ENCODE results near the gene ZNF335. TPM values are rescaled to one million over a fixed set of nuclear protein-coding genes. Genes with fewer than 3 reads are reported as not detected.
A peak's percentile ranks its signal among the peaks of the same experiment; 100 is the strongest.

ZNF335 gene
- polyA plus RNA-seq, 3 donors: 15.1 to 19.1 (median 15.6) TPM

DNA sequence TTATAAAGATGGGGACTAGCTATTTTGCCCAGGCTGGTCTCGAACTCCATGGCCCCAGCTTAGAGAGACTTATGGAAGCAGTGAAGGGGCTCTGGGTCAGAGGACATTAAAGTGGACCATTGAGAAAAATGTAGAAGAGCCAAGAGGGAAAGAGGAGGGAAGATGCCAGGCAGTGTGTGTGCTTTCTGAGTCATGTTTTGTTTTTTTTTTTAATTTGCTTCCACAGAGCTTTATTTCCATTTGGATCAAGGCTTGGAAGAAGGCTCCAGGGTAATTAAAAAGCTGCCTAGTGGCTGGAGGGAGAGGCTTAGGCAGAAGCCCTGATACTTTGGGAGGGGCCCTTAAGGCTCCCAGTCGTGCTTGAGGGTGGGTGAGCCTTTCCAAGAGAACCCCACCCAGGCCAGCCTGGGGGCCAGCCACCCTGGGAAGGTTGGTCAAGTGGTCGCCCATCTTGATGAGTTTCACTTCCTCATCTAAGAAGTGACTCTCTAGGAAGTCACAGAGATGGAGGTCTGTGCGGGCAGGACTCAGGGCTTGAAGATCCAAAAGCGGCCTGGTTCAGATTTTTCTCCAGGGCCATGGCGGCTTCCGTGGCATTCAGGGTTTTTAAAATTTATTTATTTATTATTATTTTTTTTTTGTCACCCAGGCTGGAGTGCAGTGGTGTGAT is 3.0 kb upstream of the ZNF335 start:
- no peak for DNase-seq

DNA sequence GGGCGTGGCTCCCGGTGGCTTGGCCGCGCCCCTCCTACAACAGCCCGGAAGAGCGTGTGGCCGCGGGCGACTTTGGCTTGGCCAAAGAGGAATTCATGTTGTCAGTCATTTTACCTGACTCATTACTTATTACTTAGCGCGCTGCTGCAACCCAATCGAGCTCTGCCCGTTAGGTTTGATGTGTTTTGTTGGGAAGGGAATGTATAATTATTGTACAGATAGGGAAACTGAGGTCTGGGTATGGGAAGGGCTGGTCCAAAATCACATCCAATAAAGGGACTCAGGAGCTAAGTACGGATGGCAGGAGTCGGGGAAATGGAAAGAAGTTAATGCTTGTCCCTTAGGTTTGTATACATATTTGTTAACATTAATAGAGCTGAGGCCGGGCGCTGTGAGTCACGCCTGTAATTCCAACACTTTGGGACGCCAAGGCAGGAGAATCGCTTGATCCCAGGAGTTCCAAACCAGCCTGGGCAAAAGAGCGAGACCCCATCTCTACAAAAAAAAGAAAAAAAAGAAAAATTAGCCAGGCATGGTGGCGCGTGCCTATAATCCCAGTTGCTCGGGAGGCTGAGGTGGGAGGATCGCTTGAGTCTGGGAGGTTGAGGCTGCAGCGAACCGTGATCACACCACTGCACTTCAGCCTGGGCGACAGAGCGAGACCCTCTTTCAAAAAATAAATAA is 639 bp upstream of the ZNF335 start:
- DNase-seq: no peak

DNA sequence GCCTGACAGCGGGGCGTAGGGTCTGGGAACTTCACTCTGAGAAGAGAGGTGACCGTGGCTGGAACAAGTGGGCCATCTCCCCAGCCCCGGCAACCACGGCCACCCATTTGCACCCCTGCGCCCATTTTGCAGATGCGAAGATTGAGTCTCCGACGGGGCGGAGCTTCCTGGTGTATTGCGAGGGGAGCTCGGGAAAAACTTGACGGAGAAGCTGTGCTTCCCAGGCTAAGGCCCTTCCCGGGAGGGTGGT is 653 bp downstream of the ZNF335 start:
- no peak for DNase-seq

DNA sequence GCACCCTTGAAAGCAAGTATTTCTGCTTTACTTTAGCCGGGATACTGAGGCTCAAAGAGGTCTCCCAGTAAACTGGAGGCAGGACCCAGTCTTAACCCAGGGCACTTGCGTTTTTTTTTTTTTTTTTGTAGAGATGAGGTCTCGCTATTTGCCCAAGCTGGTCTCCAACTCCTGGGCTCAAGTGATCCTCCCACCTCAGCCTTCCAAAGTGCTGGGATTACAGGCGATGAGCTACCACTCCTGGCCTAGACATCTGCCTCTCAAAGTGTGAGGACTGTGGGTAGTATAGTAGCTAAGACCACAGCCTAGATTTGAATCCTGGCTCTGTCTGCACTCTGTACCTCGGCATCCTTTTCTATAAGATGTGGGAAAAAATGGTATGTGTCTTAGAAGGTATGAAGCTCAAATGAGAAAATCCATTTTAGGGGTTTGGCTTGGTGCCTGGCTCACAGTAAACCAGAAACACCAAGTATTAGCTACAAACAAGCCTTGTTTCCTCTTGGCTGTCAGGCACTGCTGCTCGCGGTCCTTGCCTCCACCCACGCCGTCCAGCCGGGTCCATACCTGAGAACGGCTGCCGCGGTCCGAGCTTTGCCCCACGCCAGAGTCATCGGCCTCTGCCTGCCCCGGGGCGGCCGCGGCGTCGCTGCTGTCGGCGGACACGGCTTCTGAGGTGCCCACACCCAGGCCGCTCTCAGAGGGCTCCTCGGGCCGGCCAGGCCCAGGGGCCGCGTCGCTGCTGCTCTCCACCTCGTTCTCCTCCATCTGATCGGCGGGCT is 1.2 kb downstream of the ZNF335 start:
- DNase-seq: no peak

DNA sequence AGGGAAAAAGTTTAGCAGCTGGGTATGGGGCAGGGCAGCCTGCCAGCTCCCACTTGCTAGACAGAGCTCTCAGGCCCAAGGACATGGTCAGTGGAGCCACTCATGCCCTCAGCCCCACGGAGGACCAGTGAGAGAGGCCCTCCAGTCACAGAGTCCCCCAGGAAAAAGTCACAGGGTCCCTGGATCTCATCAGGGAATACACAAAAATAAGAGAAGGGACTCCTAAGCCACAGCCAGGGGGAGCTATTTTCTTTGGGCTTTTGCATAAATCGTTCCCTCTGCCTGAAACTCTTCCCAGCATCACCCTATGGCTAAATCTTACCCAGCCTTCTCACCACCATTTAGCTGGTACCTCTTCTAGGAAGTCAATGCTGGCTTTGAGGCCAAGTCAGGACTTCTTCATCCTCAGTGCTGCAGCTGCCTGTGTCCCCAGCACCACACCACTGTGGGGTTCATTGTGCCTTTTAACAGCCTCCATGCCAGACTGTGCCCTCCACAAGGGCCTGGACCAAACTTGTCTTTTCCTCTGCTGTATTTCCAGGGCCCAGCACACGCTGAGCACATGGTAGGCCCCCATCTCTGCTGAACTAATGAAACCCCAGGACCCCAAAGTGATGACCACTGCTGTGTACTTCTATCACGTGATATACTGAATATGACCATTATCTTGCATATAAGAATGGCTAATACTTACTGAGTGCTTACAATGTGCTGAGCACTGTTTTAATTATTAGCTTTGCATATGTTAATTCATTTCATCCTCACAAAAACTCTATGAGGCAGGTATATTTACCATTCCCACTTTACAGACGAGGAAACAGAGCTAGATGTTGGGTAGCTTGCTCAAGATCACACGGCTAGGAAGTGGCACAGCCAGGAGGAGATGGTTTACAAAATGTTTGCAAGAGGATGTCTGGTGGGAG is 2.0 kb downstream of the ZNF335 start:
- no peak for DNase-seq

DNA sequence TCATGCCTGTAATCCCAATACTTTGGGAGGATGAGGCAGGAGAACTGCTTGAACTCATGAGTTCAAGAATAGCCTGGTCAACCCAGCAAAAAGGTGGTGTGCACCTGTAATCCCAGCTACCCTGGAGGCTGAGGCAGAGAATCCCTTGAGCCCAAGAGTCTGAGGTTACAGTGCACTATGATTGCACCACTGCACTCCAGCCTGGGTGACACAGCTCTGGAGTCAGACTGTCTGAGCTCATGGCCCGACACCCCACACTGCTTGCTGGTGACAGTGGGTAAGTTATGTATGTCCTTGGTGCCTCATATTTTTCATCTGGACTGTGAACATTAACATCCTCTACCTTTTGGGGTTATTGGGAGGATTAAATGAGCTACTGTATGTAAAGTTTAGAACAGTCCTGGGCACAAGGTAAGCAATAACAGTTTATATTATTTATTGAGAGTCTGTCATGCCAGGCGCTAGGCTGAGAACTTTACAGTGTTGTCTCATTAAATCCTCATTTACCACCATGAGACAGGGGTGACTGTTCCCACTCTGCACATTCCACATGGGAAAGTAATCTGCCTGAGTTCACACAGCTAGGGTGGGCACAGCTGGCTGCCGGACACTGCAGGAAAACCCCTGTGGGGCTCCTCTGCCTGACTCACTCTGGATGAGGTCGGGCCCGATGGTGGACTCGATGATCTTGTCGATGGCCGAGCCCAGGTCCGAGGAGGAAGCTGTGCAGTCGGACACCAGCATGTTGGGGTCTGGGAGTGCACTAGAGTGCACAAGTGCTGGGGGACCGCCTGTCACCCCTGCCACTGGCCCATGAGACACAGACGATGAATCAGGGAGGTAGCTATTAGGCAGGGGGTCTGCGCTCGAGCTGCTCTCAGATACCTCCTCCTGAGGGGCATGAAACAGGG is 2.9 kb downstream of the ZNF335 start:
- DNase-seq: no peak

DNA sequence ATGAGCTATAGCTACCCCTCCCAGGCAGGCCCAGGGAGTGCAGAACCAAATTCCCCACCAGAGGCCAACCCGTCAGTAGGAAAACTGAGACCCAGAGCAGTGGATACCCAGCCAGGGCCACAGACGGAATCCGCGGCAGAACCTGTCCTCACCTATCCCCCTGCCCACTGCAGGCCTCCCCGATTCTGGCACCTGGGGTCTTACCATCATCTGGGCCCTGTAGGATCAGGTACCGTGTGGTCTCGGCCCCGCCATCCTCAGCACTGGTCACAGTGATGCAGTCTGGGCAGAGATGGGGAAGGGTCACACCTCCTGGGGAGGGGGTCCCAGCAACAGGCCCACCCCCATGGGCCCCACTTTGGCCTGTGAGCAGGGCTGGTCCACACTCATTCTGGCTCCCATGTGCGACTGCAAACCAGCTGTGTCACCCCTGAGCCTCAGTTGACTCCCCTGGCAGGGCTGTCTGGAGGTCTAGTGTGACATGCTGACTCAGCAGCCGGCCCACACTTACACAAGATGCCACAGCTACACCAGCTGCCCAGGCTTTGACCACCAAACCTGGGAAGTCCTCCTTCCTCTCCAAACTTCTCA is 3.8 kb downstream of the ZNF335 start:
- no peak for DNase-seq

DNA sequence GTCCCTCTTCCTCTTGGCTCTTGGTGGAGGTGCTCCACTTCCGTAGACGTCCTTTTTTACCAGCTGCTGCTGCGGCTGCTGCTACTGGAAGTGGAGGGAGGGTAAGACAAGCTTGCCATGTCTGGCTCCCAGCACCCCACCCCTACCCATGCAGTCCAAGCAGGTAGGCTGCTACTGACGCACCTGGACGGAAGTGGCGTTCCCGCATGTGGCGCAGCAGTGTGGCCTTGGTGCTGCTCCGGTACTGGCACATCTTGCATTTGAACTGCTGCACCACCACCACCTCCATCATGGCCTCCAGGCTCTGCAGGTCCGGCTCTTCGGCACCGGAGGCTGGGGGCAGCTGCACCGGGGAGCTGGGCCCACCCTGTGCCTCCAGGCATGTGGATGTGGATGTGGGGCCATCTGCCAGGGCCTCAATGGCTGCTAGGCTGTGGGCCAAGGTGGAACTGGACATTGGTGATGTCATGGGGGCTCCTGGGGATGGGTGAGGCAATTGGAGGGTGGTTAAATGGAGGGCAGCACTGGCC is 4.4 kb downstream of the ZNF335 start:
- no peak for DNase-seq

DNA sequence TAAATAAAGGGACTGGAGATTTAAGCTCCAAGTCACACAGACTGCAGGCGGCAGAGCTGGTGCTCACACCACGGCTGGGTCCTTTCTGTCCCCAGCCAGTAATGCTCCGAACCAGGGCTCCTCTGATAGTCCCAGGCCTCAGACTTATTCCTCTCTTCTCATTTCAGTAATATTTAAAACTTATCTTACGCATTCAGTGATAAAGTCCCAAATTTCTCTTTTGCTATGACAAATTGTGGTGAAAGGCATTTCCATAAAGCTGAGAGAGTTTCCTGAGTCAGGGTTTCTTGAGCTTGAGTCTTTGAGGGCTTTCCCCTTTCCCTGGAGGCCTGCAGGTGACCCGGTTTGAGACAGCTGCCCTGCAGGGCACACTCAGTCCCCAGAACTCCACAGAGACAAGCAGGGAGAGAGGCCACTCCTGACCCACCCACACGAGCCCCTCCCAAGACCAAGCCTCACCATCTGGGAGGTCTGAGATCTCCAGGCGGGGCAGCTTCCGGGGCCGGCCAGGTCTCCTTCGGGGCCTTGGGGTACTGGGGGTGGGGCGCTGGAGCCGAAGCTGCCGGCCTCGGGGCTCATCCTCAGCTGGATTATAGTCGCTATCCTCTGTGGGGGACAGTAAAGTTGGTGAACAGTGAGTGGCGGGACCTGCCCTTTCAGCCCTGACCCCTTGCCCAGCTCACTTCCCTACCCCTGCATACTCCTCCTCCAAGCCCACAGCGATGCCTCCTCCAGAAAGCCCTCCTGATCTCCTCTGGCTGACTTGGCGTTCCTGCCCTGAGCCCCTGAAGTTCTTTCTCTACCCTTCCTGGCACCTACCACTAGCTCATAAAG is 6.6 kb downstream of the ZNF335 start:
- DNase-seq: no peak

DNA sequence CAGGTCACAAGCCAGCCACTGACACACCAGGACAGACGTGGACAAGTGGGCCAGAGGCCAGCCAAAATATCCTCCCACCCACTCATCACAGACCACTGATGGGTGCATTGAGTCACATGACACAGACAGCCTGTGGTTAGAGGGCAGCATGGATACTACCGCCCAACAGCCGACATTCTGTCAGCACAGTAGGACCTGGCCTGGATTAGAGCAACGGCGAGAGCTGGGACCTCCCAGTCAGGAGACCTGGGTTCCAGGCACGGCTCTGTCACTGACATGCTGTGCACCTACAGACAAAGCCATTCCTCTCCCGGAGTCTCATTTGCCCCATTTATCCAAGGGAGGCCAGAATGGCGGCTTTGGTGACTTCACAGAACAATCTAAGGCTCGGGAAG is 8.0 kb downstream of the ZNF335 start:
- no peak for DNase-seq

DNA sequence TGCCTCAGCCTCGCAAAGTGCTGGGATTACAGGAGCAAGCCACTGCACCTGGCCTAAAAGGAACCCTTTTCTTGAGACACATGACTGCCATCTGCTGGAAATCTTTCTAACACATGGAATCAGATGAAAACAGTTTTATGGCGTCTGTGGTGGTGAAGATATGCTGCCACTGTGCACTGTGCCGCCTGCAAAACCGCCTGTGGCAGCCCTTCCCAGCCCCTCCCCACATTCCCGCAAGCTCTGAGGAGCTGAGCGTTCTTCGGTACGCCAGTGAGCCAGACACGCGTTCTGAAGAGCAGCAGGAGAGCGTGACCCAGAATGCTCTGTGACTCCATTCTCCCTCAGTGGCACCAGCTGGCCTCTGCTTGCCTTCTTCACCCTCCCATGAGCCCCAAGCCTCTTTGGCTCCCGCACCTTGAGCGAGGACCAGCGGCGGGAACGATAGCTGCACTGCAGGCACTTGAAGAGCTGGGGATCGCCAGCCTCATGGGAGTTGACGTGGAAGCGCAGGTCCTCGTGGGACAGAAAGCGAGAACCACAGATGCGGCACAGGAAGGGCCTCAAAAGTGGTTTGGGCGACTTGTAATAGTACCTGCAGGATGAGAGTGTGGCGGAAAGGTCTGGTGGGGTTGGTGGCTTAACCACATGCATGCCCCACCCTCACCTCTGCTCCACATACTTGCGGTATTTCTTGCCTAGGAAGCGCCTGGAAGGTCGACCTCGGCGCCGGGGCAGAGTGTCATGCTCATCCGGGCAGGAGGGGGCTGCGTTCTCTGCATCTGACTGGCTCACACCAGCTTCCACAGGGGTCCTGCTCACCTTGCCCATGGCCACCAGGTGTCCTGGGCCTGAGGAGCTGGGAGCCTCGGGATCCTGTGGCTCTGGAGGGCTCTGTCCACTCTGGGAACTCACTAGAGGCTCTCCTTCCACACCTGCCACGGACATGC is 8.7 kb downstream of the ZNF335 start:
- peak; percentile 45 for DNase-seq

DNA sequence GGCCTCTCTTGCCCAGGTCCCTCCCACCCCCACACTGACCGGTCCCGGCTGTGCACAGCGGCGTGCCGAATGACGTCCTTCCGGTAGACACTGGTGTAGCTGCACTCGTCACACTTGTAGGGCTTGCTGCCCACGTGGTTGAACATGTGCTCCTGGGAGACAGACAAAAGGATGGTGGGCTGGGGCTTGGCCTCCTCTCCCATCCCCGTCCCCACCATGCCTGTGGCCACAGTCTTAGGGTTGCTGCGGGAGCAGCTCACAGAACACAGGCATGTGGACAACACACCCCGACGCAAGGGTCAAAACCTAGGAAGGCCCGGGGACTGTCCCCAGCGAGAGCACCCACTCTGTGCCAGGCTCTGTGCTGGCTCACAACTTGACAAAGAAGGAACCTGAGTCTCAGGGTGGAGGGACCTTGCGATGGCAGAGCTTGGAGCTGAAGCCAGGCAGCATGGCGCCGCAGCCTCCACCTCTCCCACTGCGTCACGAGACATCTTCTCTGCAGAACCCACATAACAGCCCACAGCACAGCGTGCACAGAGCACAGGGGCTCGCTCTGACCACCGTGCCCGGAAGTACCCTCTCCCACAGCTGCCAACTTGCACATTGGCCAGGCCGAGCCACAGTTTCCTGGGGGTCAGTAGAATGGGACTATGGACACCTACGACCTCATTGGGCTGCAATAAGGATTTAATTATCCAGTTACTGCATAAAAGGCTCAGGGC is 9.8 kb downstream of the ZNF335 start:
- no peak for DNase-seq

DNA sequence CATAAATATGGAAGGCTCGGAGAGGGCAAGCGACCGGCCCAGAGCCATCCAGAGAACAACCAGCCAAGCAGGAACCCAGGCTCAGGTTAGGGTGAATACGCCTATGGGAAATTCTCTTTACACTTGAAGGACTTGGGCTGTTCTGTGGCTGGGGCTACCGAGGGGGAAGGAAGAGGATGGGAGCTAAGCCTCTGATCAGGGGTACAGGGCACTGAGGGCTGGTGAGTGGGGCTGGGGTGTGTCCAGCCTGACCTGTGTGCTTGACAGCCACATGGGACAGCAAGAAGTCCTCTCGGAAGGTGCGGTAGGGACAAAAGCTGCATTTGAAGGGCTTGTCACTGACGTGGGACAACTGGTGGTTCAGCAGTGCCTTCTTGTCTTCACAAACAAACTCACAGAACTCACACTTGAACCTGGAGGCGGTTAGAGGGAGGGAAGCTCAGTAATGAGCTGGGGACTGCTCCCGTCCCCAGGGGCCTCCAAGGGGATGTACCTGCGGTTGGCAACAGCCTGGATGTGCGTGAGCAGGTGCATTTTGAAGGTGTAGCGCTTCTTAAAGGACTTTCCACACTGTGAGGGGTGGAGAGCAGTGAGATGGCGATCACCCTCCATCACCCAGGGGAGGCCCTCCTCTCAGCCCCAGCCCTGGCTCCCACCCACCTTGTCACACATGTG is 11.9 kb downstream of the ZNF335 start:
- no peak for DNase-seq

DNA sequence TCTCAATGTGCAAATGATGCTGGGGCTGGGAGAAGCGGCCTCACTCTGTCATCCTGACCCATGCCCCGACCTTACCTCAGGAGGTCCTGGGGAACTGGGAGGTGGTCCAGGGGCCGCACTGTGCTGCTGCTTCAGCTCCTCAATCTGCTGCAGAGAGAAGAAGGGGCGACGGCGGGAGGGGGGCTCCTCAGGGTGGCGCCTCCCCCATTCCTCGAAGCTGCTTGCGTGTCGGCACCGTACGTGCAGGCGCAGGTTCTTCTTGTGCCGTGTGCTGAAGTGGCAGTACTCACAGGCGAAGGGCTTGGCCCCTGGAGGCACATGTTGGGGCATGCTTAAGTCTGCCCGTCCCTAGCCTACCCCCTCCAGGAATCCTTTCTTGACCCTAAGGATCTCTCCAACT is 12.9 kb downstream of the ZNF335 start:
- no peak for DNase-seq

DNA sequence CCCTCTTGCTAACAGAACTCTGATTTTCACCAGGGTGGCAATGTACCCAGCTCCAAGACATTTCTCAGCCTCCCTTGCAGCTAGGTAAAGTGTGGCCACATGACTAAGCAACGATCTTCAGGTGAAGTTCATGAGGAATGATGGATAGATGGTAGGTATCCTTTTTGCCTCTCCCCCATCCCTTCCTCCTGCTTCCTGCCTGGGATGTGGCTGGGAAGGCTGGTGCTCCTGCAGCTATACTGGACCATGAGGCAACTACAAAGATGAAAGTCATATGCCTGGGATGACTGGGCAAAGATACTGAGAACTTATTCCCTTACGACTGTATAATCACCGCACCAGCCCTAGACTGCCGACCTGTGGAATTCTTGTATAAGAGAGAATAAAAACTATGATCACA is 13.4 kb downstream of the ZNF335 start:
- DNase-seq: no peak

DNA sequence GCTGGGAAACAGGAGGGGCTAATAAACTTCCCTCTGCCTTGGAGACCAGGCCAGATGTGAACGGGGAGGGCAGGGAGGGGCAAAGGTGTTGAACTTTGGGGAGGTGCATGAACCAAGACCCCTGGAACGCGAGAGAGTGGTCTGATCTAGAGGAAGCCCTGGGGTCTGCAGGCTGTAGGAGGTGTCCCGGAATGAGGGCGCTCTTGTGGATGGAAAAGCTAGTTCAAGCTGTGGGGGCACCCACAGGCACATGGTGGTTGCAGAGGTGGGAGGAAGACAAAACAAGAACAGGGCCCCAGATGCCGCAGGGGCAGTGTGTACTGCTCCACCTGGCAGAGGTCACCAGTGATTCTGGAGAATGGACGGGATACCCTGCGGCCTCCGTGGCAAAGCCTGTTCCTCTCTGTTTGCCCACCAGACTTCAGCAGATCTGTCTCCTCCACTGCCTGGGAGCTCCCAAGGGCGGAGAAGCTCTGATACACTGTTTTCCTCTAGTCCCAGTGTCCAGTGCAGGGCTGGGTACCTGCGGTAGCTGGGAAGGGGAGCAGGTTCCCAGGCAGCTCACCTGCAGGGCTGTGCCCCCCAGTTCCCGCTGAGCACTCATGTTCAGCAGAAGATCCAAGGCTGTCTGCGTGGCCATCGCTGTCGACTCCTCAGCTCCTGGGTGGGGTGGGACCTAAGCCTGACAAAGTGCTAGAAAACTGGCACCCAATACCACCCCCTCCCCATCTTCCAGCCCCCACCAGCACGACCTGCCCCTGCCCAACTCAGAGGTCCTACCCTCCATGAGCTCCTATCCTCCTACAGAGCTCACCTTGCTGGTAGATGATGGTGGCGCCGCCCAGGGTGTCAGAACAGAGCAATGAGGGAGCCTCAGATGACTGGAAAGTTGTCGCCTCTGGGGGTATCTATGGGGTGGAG is 14.7 kb downstream of the ZNF335 start:
- no peak for DNase-seq
